Activated T-cell treated with anti-CD3 and anti-CD28 coated beads for 48 hours (primary cell): Measurements from ENCODE around the gene NDC1.
A peak's percentile ranks its signal among the peaks of the same experiment; 100 is the strongest.
"Not testable (repeated sequence)": the region's sequence is repeated elsewhere in the genome, so short reads cannot be mapped to it uniquely, and the experiment has no call there.

Experiments used
- DNase-seq: peaks from one replicate; pipeline ENCODE4 v3.0.0-alpha.2; 2020; ENCODE audit warnings: low read depth

The NDC1 gene

DNA sequence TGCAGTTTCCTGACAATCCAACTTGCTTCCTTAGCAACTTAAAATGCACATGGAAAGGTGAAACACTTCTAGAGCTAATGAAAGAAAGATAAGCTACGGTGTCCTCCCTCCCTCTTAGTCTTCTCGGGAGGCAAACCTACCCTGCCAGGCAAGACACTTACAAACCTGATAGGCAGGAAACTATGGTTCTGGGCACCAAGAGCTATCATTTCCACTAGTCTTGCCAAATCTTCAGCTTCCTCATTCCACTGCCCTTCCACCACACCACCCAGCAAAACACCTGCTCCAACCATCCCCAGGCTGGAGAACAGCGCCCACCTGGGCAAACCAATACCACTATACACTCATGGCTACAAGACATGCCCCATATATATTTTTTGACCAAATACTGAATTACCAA, 15.2 kb downstream of the NDC1 start:
- no peak for DNase-seq

- no peak for DNase-seq
Measured at GRCh38 chr1:53821380-53821779, 16.7 kb downstream of the NDC1 start.

GRCh38 chr1:53819387-53819786, 18.7 kb downstream of the NDC1 start:
- no peak for DNase-seq

- not testable (repeated sequence) for DNase-seq
Measured at GRCh38 chr1:53816584-53816983, 21.5 kb downstream of the NDC1 start.

GRCh38 chr1:53815484-53815883, 22.6 kb downstream of the NDC1 start:
- DNase-seq = not testable (repeated sequence)

GRCh38 chr1:53811414-53811851, 26.7 kb downstream of the NDC1 start:
- DNase-seq = peak; percentile 21

DNA sequence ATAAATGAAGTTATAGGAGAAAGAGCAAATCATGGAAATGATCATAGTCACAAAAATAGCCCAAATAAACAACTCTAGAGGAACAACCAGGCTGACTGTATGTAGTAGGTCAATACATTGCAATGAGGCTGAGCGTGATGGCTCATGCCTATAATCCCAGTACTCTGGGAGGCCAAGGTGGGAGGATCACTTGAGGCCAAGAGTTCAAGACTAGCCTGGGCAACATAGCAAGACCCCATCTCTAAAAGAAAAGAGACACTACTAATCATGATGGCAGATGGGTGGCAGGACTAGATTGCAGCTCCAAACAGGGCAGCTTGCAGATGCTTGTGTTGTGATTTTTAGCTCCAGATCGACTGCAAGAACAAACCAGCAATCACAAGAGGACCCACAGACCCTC, 27.6 kb downstream of the NDC1 start:
- DNase-seq = no peak

GRCh38 chr1:53810007-53810406, 28.1 kb downstream of the NDC1 start:
- no peak for DNase-seq

- no peak for DNase-seq
Measured at GRCh38 chr1:53807916-53808315, 30.2 kb downstream of the NDC1 start.

GRCh38 chr1:53804791-53805505, 33.1 kb downstream of the NDC1 start:
- no peak for DNase-seq

DNA sequence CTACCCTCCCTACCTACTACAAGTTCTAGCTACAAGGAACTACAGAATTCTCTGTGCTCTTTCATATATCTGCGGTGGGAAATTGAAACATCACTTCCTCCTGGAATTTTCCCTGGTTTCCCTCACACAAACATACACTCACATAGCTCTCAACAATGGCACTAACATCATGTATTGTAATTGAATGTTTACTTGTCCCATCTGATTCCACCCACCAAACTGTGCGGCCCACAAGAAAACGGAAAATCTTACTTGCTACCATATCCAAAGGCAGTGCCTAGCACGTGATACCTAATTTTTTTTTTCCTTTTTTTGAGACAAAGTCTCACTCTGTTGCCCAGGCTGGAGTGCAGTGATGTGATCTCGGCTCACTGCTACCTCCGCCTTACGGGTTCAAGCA, 33.9 kb downstream of the NDC1 start:
- no peak for DNase-seq

DNA sequence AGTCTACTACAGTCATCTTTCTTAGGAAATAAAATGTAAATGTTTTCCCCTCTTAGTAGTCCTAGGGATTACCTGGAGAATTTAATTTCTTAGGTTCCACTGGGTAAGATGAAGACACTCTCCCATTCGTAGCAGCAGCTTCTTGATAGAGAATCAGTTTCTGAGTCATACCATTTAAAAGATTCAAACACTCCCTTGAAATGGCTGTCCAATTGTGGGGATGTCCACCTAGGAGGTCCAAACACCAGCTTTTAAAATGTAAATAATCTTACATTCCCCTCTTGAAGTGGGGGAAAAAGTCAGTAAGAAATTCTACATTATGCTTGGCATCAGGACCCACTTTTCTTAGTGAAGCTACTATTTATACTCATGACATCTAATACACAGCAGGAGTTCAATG, 37.5 kb downstream of the NDC1 start:
- no peak for DNase-seq

DNA sequence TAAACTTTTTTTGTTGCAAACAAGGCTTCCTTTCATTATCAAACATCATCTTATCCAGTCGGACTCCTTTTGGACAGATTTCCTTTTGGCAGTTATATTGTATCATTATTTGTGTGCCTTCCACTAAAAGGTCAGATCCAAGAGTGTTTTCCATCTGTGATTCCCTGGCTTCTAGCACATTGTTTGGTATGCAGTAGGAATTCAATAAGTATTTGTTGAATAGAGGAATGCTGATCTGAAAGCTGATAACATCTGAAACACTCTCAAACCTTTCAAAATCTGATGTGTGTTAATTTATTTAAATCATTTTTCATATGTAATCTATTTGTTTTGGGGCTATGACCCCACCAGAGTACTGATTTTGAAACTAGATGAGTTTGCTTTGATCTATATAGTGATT, 39.0 kb downstream of the NDC1 start:
- DNase-seq = no peak

DNA sequence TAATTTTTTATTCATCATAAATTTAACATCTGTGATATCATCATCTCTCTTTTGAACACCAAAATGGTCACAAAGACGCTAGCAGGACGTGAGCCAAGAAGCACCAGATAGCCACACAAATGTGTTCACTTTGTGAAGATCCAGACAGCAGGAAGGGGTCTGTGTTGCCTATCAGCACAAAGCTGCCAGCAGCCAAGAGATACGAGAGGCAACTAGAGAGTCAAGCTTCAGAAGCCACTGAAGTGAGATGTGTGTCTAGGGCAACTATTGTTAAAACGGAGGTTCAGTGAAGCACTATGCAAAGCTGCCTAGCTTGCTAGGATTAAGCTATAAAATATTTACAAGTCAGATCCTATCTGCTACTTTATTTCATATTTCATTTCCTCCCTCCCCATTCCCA, 45.3 kb downstream of the NDC1 start:
- no peak for DNase-seq

DNA sequence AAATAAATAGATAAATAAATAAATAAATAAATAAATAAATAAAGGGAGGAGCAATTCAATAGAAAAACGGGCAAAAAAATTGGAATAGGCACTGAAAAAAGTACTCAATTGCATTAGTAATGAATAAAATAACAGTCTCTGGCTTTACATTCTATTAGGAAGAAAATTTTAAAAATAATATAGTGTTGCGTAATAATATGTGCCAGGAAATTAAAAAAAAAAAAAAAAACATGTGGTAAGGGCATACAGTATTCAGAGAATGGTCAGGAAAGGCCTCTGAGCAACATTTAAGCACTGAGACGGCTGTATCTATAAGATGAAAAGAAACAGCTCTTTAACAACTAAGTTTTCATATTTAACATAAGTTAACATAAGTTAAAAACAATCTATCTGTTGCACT, 50.4 kb downstream of the NDC1 start:
- DNase-seq = no peak

GRCh38 chr1:53783056-53783455, 55.0 kb downstream of the NDC1 start:
- no peak for DNase-seq

DNA sequence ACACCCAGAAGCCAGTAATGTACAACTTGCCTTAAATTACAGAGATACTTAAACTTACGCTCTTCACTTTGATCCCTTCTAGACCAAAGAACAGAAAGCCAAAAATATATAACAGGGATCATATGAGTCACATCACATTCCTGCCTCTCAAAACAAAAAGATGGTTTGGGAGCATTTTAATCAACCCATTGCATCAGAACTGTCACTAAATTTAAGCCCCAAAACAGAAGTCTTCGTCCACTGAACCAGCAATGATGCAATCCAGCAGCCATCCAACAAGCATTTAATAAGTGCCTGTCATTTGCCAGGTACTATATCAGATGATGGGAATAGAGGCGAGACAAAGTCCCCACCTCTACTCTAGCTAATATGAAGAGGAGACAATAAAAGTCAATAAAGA, 56.4 kb downstream of the NDC1 start:
- no peak for DNase-seq

GRCh38 chr1:53777272-53777671, 60.8 kb downstream of the NDC1 start:
- DNase-seq = no peak

DNA sequence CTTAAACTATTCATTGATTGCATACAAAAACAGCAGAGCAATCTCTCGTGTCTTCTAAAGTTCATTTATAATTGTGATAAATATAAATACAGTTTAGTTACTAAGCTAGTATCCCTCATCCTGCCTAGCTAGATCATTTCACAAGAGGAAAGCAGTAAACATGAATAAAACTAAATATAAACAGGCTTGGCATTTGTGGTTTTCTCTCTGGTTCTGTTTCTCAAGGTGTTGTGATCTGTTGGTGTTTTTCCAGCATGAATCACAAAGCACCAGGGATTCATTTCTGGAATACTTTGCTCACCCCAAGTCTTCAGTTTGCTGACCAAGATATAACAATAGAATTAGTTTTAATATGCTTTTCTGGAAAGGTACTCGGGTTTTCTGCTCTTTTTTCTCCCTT, 66.4 kb downstream of the NDC1 start:
- DNase-seq = no peak

DNA sequence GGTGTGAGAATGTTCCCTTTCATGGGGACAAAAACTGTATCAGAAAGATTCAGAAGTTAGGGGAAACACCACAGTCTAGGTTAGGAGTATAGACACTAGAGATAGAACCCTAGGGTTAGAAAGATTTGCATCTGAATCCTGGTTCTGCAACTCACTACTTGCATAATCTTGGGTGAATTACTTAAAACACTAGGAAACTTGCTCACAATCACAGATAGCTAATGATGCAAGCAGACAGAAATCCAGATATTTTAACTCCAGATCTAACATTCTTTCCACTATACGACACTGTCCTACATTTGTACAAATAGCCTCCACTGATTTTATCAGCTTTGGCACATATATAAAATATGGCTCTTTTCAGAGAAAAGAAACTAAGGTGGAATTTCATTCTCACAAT, 68.3 kb downstream of the NDC1 start:
- no peak for DNase-seq

GRCh38 chr1:53769184-53769583, 68.9 kb downstream of the NDC1 start:
- DNase-seq = no peak

DNA sequence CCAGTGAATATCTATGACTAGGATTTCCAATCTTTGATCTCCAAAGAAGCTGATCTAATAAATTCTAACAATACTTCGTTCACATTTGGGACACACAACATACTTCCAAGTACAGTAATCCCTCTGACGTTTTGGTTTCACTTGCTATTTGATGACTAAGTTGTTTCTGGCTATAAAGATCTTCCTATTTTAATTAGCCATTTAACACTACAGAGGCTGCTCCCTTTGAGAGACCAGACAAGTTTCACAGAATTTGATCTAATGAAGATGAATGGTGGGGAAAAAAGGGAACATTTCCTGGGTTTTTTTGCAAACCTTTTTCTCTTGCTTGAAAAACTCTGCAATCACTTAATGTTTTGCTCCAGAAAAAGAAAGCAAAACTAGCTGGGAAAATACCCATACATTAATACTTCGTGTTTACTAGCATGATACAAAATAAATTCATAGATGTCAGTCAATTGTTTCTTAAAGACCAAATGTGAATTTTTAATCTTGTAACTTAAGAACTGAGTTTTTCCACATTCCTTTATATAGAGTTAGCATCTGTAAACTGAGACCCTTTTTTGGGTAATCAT, 71.2 kb downstream of the NDC1 start:
- DNase-seq = no peak

DNA sequence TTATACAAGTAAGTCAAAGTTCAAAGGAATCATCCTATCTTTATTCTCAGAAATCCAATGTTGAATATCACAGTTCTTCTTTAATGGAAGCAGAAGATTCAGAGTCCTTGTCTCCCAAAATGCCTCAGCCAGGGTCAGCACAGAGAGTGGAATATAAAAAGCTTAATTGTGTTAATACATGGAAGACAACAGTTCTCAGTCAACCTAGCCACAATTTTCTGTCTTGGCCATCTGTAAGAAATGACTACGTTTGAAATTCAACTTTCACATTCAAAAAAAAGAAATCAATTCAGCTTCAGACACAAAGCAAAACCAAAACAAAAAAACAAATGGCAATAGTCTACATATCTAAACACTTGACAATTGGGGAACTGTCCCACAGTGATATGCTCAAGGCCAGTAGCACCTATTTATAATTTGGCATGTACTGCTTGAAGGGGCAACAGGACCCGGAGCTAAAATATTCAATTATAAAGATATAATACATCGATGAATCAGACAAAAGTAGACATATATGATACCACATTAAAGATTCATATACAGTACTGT, 71.8 kb downstream of the NDC1 start:
- no peak for DNase-seq

DNA sequence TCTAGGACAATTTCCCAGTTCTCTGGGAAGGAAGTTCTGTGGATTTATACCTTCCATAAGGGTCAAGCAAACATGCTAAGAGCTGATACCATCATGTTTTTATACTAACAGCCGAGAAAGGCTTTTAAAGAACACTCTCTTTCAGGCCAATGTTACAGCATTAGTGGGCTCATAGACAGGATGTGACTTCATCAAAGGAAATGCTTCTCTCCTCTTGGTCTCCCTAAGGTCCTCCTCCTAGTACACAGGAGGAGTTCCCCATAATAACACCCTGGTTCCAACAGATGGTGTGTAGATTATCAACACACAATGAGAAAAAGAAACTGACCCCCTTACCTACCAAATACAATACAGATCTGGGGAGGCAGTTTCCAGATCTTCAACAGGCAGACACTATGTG, 72.4 kb downstream of the NDC1 start:
- DNase-seq = no peak
